ENCODE measurements around the gene HOOK2.

The HOOK2 gene

DNA sequence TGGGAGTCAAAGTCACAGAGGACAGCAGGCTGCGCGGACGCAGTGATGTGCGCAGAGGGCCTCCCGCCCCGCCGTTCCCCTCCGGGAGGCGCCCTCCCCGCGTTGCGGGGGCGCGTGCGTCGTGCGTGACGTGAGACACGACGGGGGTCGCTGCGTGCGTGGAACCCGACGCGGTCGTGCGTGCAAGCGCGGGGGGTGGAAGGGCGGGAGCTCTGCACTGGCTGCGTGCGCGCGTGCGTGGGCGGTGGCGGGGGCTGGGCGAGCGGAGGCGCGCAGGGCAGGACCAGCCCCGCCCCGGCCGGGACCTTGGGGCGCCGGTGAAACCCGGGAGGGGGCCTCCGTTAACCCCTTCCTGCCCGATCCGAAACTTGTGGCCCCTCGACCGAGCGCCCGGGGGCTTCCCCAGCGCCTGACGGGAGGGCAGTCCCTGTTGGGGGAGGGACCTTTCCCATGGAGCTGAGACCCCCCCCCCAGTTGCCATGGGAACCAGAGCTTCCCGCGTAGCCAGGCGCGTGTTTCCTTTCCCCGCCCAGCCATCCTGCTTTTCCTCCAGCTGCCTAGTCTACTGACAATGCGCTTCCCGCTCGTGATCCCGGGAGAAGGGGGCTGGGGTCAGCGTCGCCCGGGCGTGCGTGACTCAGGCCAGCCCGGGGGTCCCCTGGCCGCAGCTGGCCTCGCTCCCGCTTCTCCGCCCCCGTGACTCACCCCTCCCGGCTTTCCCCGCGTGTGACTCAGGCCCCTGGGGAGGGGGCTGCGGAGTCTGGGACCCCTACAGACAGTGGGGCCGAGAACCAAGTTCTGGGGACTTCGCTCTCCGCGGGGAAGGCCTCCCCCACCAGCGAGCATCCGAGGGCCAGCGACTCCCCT, 7.3 kb upstream of the HOOK2 start:
- peak; percentile 75 to 89 for DNase-seq (ENCODE audit: low read depth in 2 of 2)

DNA sequence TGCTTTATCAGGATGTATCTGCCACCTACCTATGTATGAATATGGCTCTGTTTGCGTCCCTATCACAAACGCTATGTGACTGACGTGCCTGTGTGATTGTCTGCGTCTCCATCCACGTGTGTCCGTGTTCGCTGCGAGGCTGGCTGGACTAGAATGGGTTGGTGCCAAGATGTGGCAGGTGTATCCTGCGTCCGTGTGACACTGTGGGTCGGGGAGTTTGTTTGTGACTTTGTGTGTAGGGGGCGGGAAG, 6.7 kb upstream of the HOOK2 start:
- DNase-seq (ENCODE audit: low read depth in 2 of 2): no peak

- DNase-seq (ENCODE audit: low read depth in 2 of 2): no peak
Observed at GRCh38 chr19:12779162-12779993, 4.0 kb upstream of the HOOK2 start.

DNA sequence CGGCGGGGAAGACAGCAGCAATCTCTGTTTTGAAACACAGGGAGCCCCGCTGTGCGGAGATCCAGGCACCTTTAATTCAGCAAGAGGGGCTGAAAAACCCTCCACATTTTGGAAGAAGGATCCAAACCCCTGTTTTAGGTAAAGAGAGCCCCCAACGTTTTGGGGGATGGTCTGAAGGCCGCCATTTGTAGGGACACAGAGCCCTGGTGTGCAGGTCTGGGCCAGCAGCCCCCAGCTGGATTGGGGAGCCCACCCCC, 3.5 kb upstream of the HOOK2 start:
- DNase-seq (ENCODE audit: low read depth in 2 of 2): no peak

DNA sequence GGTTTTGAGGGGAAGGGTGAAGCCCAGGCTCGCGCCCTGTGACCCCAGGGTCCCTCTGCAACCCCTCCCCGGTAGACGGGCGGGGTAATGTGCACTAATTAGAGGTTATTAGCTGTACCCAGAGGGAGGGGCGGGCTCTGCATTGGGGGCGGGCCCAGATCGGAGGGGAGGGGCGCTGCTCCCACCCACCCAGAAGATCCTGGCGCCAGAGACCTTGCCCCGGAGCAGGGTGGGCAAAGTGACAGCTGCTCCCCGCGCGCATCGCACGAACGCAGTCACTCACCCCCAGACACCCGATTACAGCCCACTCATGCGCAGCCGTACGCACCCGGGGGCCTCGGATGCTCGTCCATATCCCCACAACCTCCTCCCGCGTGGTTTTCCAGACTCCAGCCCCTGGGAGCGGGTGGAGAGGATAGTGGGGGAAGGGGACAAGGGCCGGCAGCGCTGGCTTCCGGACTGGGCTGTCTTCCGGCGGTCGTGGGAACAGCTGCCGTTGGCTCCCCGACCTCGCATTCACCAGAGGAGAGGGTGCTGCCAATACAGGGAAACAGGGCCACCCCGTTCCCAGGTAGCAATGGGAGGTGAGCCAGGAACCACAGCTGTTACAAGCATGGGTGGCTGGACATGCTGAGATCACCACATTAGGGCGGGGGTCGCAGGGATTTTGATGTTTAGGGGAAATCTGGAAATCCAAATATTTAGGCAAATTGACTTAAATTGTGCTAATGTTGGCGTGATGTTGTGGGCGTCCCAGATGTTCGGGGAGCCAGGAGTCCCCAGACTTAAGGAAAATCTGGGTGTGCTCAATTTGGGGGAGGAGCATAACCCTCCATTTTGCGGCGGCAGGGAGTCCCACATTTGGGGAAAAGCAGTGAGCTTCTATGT, 2.9 kb upstream of the HOOK2 start:
- DNase-seq (ENCODE audit: low read depth in 2 of 2): peak in 1 of 2 experiments; percentile 33

DNA sequence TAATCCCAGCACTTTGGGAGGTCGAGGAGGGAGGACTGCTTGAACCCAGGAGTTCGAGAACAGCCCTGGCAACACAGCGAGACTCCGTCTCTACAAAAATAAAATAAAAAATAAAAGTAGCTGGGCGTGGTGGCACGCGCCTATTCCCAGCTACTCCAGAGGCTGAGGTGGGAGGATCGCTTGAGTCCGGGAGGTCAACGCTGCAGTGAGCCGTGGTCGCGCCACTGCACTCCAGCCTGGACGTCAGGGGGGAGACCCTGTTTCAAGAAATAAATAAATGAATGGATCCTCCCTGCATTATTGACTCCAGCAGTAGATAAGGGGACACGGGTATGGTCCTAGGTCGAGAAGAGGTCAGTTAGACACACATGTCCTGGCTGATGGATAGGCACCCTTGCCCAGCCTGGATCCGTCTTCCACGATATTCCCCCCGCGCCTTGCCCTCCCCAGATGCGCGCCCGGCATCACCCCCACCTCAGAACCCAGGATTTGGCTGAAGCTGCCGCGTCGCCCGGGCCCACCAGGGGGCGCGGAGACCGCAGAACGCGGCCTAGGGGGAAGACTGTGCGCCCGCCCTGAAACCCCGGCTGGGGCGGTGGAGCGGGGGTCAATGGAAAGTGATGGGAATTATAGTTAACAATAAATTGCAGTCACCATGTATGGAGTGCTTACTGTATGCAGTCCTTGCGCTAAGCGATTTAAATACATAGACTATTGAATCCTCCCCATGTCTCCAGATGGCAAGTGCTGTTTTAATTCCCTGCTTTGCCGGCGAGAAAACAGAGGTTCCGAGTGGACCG, 2.1 kb upstream of the HOOK2 start:
- DNase-seq (ENCODE audit: low read depth in 2 of 2): peak; percentile 60 to 81

- DNase-seq (ENCODE audit: low read depth in 2 of 2): no peak
Observed at GRCh38 chr19:12773571-12773970, 1.8 kb downstream of the HOOK2 start.

DNA sequence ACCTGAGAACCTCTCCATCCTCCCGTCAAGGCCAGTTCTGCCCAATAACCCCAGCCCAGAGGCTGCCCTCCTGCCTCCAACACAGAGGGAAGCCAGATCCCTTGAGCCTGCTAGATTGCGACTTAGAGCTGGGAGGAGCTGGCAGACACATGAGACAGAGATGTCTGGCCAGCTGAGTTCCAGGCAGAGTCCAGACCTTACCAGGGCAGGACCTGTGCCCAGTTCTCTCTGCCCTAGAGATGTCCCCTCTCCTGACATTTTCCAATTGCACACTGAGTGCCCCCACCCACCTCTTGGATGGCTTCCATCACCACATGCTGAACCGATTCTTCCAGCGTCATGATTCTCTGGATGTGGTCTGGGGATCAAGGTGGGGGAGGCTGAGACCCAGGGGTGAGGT, 3.0 kb downstream of the HOOK2 start:
- DNase-seq (ENCODE audit: low read depth in 2 of 2): no peak

- no peak for DNase-seq (ENCODE audit: low read depth in 2 of 2)
Observed at GRCh38 chr19:12770922-12771321, 4.4 kb downstream of the HOOK2 start.

DNA sequence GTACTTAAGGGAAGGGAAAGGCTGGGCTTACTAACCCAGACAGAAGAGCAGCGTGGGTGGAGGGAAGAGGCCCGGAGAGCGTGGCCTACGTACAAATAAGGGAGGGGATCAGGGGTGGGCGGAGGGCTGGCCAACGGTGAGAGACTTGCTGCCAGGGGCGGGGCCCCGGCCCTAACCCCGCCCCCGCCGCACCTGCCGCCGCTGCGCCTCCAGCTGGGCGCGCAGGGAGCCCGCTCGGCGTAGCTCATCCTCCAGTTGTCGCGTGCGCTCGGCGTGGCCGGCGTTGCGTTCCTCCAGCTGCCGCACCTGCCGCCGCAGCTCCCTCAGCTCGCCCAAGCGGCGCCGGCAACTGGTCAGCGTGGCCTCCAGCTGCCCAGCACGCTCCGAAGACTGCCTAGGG, 5.7 kb downstream of the HOOK2 start:
- DNase-seq (ENCODE audit: low read depth in 2 of 2): peak in 1 of 2 experiments; percentile 51

DNA sequence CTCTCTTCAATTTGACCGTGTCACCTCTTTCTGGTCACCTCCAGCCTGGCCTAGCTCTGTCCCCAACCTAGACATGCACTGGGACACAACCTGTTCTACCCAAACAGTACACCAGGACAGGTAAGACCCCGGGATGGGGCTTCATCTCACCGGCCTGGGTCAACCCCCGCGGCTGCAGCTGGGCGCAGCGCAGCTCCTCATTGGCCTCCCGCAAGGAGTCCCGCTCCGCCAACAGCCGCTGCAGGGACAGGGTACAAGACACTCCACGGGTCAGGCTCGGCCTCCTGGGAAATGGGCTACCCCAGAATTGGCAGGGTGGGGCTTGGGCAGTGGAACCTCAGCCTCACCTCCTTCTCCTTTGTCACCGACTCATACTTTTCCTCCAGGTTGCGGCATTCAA, 7.7 kb downstream of the HOOK2 start:
- no peak for DNase-seq (ENCODE audit: low read depth in 2 of 2)

DNA sequence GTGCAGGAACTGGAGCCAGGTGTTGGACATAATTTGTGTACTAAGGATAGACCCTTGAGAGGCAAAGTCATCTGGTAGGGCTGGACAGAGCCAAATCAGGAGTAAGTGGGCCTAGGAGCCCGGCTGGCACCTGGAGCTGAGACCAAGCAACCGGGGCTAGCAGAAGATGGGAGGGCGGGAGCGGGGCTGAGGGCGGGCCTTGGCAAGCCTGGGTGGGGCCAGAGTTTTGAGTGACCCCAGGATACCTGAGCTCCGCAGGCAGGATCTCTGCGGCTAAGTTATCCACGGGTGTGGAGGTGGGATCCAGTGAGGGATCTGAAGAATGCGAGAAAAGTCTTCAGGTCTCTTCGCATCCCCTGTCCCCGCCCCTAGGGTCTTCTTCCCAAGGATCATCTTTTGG, 8.2 kb downstream of the HOOK2 start:
- DNase-seq (ENCODE audit: low read depth in 2 of 2): no peak

DNA sequence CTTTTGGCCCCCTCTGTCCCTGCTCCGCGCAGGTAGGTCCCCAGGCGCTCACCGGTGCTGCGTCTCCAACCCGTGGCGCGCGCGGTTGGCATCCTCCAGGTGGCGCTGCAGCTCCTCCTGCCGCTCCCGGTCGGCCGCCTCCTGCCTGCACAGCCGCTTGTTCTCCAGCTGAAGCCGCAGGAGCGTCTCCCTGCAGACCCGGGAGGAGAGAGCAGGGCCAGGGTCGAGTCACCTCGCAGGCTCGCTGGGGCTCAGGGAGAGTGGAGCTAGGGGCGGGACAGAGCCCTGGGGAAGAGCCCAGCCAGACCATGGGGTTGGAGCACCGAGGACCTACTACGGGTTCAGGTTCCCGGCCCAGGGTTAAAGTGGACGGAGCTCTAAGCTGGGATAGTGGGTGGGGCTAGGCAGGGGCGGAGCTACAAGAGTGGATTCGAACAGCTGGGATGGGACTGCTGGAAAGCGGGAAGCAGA, 9.3 kb downstream of the HOOK2 start:
- DNase-seq (ENCODE audit: low read depth in 2 of 2): peak; percentile 56 to 69

DNA sequence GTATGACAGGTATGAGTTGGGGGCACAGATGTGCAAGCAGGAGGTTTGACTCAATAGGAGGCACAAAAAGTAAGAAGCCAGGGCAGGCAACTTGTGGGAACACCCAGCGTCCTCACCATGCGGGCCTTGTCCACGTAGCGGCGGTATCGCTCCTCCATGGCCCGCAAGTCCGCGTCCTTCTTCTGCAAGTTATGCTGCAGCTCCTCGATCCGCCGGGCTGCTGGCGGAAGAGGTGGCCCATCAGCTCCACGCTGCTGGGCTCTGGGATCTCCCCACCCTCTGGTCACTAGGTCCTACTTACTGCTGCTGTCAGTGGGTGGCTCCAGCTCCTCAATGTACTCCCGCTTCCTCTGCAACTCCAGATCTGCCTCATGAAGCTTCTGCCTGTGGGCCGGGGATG, 10.7 kb downstream of the HOOK2 start:
- no peak for DNase-seq (ENCODE audit: low read depth in 2 of 2)

GRCh38 chr19:12763100-12763499, 12.3 kb downstream of the HOOK2 start:
- DNase-seq (ENCODE audit: low read depth in 2 of 2): no peak

GRCh38 chr19:12759686-12760085, 15.7 kb downstream of the HOOK2 start:
- DNase-seq (ENCODE audit: low read depth in 2 of 2): no peak

DNA sequence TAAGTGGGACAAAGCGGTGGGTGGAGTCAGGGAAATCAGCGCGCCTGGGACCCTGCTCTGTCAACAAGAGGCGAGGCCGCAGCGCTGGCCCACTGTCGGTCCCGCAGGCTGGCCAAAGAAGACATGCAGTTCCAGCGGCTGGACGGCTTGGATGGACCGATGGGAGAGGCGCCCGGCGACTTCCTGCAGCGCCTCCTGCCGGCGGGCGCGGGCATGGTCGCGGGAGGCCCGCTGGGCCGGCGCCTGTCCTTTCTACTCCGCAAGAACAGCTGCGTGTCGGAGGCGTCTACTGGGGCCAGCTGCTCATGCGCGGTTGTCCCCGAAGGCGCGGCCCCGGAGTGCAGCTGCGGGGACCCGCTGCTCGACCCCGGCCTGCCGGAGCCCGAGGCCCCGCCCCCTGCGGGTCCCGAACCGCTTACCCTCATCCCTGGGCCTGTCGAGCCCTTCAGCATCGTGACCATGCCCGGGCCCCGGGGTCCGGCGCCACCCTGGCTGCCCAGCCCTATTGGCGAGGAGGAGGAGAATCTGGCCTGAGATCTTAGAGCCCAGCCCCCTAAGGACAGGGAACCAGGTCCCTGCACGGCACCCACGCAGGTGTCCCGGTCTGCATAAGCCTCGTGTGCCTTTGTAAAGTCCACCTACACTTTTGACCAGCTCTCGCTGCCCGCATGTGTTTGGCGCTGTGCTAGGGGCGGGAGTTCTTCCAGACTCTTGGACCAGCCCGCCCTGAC, 17.6 kb downstream of the HOOK2 start:
- peak; percentile 27 to 58 for DNase-seq (ENCODE audit: low read depth in 2 of 2)

GRCh38 chr19:12756150-12756883, 19.0 kb downstream of the HOOK2 start:
- DNase-seq (ENCODE audit: low read depth in 2 of 2): no peak

- DNase-seq (ENCODE audit: low read depth in 2 of 2): no peak
Observed at GRCh38 chr19:12754465-12755196, 20.7 kb downstream of the HOOK2 start.

Measured in stimulated activated CD4-positive, alpha-beta T cell treated with anti-CD3 and anti-CD28 coated beads, Interleukin-12 subunit alpha, Interleukin-12 subunit beta, amount 100 ng/mL, for 24 hours (primary cell).